GM12865 (cell line): ENCODE measurements around the gene HEATR9.

Experiments
- DNase-seq: peaks from one replicate; pipeline ENCODE4 v3.0.0; 2010; ENCODE audit warnings: low read depth
- H3K4me3 ChIP-seq: 2 replicates; pipeline ENCODE4 v1.5.1; 2011; ENCODE audit warnings: mild to moderate bottlenecking, low read depth, low read length, control low read depth
- CTCF ChIP-seq: IDR thresholded peaks from 2 replicates; pipeline ENCODE4 v1.5.1; 2011; ENCODE audit warnings: low read length, control low read depth, low read depth, inconsistent platforms; ENCODE audit not compliant: insufficient read depth; ENCODE audit errors: missing control alignments

HEATR9 gene

GRCh38 chr17:35847006-35847405 lies 21.7 kb downstream of the HEATR9 start:
- no peak for TF ChIP-seq CTCF
- no peak overlapping the region for H3K4me3 ChIP-seq
- DNase-seq: no peak

GRCh38 chr17:35846055-35846809 lies 22.5 kb downstream of the HEATR9 start:
- TF ChIP-seq CTCF: no peak

GRCh38 chr17:35844547-35844946 lies 24.1 kb downstream of the HEATR9 start:
- DNase-seq: no peak
- no peak overlapping the region for H3K4me3 ChIP-seq
- TF ChIP-seq CTCF: no peak

More at GRCh38 chr17:35846055-35846809, 22.5 kb downstream of the HEATR9 start:
- no peak for DNase-seq
- H3K4me3 ChIP-seq: no peak overlapping the region

- DNase-seq: no peak
- TF ChIP-seq CTCF: no peak
- H3K4me3 ChIP-seq: no peak overlapping the region
Measured at GRCh38 chr17:35843698-35844097, 25.0 kb downstream of the HEATR9 start.

GRCh38 chr17:35842239-35842638 lies 26.5 kb downstream of the HEATR9 start:
- no peak for TF ChIP-seq CTCF
- no peak for DNase-seq
- H3K4me3 ChIP-seq: no peak overlapping the region

GRCh38 chr17:35841505-35841904 lies 27.2 kb downstream of the HEATR9 start:
- TF ChIP-seq CTCF: no peak
- no peak overlapping the region for H3K4me3 ChIP-seq
- no peak for DNase-seq

GRCh38 chr17:35841101-35841500 lies 27.6 kb downstream of the HEATR9 start:
- no peak for TF ChIP-seq CTCF
- no peak overlapping the region for H3K4me3 ChIP-seq
- DNase-seq: no peak
